GM18505 (cell line): ENCODE data around the gene RHOH.

Source experiments
- ATAC-seq: cut with Tn5 transposase; IDR thresholded peaks from one replicate; pipeline ENCODE4 v1.9.1; 2021; ENCODE audit not compliant: unreplicated experiment
- POLR2A ChIP-seq: IDR thresholded peaks from 4 replicates; pipeline ENCODE4 v1.6.1; 2011; ENCODE audit warnings: borderline replicate concordance; ENCODE audit not compliant: insufficient read depth, insufficient read length; ENCODE audit errors: extremely low read depth

The RHOH gene

GRCh38 chr4:40244606-40245005 lies 47.8 kb downstream of the RHOH start:
- no peak for TF ChIP-seq POLR2A
- no peak for ATAC-seq

DNA sequence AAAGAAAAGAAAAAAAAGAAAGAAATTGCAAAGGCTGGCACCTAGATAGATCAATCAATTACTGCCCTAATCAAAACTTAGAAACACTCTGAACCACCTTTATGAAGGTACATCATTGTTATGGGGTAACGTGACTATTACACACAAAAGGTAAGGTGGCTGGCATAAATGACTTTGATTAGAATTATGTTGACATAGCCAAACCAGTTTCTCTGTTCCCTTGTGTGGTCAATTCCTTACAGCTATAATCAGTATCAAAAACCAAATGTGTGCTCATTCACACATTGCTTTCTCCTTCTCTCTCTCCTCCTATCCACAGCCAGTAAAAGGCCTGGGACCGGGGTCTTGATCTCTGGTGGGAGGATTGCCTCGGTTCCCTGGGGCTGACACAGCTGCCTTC lies 48.7 kb downstream of the RHOH start:
- no peak for TF ChIP-seq POLR2A
- ATAC-seq = no peak

DNA sequence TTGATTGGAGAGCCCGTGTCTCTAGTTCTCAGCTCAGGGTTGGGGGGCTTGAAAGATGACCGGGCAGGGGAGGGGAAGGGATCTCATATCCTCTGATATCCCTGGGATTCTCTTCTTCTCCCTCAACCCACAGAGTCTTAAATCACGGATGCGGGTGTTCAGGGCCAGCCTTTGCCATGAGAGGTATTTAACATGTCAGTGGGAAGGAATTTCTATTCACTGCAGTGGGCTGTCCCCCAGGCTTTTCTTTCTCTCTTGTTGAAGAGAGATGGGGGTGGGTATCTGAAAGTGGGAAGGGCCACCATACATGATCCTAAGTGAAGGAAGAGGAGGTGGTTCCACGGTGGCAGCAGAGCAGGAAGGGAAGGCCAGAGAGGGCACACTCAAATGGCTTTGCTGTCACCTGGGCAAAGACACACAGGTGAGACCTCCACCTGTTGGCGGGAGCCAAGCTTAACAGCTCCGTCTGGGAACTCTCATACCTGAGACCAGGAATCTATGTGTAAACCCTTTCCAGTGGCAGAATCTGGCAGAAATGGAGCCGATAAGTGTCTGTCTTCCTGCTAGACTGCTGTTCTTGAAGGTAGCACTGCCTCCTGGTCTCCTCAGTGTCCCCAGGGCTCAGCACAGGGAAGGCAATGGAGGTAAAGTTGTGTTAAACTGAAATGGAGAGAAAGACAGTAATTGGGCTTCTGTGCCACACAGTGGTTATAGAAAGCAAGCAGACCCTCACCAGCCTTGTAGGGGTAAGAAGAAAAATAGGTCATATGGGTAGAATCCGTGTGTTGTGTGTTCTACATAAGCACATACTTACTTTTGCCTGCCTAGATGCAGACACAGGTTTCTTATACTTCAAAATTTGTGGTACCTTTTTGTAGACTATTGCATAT lies 49.4 kb downstream of the RHOH start:
- TF ChIP-seq POLR2A = peak; percentile 64
- ATAC-seq = no peak

- no peak for ATAC-seq
- no peak for TF ChIP-seq POLR2A
Observed at GRCh38 chr4:40246938-40247337, 50.1 kb downstream of the RHOH start.

DNA sequence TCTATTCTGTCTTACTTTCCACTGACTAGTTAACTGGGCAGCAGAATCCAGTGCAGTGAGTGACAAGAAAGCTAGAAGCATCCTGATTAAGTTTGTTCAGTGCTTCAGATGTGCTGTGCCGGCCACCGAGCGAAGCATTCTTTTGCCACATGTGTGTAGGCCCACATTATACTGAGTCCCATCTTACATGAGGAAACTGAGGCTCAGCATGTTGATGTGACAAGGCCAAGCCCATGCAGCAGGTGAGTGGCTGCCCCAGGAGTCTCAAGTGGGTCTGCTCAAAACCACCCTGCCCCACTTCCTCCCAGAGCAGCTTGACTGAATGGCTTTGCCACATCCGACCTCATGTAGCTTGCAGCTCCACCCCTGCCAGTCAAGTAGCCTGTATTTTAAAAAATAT lies 50.5 kb downstream of the RHOH start:
- no peak for TF ChIP-seq POLR2A
- no peak for ATAC-seq

DNA sequence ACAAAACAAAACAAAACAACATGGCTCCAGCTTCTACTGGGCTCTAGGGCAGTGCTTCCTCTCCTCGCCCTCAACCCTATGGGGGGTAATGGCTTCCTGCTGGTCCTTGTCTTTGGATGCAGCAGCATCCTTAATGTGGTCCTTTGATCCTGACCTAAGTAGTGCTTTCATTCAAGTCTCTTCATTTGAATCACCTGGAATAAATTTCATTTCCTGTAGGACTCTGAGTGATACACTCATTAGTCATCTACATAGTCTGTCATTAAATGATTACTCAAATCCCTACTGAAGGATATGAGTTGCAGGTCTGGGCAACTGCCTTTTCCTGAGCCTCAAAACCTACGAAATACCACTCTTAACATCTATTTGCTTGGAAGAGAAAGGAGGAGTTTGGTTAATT lies 54.5 kb downstream of the RHOH start:
- ATAC-seq = no peak
- TF ChIP-seq POLR2A = no peak

- no peak for ATAC-seq
- no peak for TF ChIP-seq POLR2A
Observed at GRCh38 chr4:40253906-40254305, 57.1 kb downstream of the RHOH start.

- TF ChIP-seq POLR2A = no peak
- no peak for ATAC-seq
Observed at GRCh38 chr4:40254608-40255392, 58.0 kb downstream of the RHOH start.

DNA sequence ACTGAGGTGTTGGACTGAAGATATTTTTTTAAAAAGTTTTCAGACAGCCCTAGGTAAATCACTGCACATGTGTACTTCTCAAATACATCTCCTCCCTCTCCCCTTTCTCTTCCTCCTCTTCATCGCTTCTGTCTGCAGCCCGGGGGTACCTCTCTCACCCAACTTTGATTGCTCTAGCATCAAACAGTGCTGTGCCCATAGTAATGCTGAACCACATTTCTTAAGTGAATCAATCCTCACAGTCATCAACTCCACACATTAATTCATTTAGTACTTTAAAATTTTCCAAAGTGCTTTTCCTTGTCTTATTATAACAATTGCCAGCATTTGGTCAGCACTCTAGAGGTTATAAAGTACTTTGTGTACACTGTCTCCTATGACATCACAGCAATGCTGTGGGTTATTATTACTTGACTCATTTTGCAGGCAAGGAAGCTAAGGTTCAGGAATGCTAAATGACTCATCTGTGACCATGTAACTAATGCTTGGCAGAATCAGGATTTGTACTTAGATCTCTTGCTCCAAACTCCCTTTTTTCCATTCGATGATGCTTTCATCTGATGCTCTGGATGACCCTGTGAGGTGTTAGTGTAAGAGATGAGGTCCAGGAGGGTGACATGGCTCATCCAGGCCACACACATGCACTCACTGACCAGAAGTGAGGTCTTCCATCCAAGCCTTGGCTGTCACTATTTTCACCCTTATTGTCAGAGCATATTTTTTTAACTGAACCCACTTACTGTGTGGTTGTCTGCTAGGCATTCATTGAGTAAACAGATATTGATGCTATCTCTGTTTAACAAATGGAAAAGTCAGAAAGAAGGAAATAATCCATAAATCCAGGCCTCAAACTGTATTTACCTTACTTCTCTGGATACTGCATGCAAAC lies 58.8 kb downstream of the RHOH start:
- no peak for ATAC-seq

GRCh38 chr4:40256329-40256728 lies 59.5 kb downstream of the RHOH start:
- ATAC-seq = no peak
- TF ChIP-seq POLR2A = no peak

More for the DNA sequence above, 58.8 kb downstream of the RHOH start:
- no peak for TF ChIP-seq POLR2A

DNA sequence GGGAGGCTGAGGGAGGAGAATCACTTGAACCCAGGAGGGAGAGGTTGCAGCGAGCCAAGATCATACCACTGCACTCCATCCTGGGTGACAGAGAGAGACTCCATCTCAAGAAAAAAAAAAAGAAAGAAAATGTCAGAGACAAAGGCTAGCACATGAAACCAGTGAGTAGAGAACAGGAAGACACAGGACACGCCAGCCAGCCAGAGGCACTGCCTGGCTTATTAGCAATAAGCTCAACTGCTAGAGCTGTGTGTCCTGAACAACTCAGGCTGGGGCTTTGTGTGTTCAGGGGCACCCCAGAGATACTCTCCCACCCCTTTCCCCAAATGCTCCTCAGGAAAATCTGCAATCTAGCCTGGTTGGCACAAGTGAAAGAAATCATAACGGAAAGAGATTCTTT lies 60.0 kb downstream of the RHOH start:
- no peak for TF ChIP-seq POLR2A
- no peak for ATAC-seq

GRCh38 chr4:40258627-40259026 lies 61.8 kb downstream of the RHOH start:
- ATAC-seq = no peak
- no peak for TF ChIP-seq POLR2A
